Left hindlimb (tissue), 1 donor: ENCODE results near the gene SYN1.

Source experiments
- DNase-seq: peaks from one replicate; pipeline ENCODE4 v3.0.0-alpha.2; 2018

The SYN1 gene

DNA sequence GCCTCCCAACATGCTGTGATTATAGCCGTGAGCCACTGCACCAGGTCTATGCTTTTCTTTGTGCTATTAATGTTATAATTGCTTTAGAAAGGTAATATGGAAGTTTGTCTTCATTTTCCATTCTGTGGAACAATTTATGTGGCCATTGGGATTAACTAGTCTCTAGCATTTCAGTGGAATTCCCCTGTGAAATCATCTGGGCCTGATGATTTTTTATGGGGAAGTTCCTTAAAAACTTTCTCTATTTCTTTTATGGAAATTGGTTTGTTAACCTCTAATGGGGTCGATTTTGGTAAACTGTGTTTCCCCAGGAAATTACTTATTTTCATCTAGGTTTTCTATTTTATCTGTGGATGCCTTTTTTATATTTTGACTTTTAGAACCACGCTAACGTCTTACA is 26.1 kb downstream of the SYN1 start:
- DNase-seq: no peak

DNA sequence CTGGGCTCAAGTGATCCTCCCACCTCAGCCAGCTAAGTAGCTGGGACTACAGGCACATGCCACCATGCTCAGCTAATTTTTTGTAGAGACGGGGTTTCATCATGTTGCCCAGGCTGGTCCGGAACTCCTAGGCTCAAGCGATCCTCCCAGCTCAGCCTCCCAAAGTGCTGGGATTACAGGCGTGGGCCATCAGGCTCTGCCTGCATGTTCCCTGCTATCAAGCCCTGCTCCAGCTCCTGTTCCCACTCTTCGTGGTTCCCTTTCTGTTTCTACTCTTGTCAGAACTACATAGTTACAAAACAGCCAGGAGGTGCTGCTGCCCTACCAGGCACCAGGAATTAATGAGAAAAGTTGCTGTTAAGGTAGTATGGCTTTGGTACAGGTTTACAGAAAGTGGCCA is 28.7 kb downstream of the SYN1 start:
- no peak for DNase-seq

DNA sequence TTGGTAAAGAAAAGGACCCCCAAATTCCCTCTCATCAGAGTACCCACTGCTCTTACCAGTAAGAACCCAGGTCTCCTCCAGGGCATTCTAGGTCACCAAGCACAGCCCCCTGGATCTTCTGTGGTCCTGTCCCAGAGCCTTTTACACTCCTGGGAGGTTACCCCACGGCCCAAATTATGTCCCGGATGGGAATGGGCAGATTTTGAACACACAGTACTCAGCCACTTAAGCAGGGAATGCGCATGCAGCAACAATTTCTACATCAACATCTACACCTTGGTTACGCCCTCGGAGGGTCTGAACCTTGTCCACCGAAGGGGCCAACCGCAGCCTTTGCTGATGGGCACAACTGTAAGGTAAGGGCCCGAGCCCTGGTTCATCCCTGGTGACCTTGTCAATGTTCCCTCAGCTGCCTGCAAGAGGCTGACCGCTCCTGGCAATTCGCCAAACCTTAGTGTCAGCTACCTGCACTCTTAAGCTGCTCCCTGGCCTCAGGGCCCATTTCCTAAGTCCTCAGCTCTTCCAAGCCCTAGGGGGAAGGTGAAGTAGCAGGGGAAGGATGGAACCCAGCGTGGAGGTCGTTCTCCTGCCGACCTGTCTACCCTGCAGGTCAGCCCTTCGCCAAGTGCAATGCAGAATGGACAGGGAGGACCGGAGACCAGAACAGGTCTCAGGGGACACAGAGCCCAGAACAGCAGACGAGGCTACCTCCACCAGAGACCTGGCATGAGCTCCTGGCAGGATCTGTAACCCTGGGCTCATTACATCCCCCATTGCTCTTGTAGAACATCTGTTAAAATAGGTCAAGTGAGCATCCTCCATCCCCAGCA is 31.5 kb downstream of the SYN1 start:
- DNase-seq: no peak

DNA sequence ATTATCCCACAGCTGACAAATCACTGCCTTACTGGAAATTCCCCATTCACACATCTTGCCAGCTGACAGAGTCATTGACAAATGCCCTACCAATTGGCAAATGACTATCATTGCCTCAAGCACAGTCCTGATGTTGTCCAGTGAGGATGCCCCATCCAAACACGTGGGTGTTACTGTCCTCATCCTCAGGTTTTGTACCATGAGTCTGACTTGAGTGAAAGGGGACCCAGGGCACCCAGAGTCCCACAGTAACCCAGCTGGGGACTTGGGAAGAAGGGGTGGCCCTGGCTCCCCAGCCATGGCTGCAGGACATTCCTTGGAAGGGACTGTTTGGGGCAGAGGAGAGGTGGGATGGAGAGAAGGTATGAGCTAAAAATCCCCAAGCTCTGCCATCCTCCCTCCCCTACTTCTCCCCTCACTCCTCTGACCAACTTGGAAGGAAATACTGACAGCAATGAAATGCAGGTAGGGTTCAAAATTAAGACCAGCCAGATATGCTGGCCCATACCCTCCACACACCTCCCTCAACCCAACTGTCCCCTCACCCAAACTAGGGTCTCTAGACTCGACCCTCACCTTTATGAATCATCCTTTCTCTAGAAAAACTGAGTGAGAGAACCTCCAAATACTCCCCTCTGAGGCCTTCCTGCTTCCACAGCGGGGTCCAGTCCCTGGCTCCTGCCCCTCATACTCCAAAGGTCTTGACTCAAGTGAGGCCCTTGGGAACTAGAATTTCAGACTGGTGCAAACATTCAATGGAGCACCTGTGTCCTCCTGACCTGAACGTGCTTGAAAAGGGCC is 32.4 kb downstream of the SYN1 start:
- no peak for DNase-seq

DNA sequence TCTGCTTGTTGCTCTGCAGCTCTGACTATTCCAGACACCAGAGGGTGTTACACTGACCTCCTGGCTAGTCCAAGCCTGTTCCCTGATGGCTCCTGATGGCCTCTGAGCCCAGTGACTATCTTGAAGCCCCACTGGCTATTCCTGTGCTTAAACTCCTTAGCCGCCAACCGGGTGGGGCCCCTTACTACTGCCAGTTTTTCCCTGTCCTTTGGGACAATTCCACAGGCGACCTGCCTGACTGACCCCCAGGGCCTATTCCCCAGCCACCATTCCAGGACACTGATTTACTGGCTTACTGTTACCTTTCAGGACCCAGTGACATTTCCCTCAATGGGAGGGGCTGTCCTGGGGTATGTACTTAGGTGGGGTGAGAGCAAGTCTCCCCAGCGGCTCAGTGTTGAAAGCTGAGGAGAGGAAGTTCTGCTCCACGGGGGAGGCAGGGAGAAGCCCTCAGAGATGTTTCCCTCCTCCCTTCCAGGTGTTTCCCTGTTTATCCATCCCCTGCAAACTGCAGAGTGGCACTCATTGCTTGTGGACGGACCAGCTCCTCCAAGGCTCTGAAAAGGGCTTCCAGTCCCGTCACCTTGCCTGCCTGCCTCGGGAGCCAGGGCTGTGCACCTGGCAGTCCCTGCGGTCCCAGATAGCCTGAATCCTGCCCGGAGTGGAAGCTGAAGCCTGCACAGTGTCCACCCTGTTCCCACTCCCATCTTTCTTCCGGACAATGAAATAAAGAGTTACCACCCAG is 33.4 kb downstream of the SYN1 start:
- DNase-seq: no peak

DNA sequence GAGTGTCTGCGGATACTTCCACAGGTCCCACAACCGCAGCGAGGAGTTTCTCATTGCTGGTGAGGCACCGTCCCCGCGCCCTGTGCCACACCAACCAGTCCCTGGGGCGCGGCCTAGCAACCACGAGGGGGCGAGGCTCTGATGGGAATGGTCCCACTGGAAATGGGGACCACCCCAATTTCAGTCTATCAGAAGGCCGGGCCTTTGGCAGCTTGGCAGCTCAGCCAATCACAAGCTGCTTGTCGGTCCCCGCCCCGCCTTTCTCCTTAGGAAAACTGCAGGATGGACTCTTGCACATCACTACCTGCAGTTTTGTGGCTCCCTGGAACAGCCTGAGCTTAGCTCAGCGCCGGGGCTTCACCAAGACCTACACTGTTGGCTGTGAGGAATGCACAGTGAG is 34.4 kb downstream of the SYN1 start:
- DNase-seq: no peak

DNA sequence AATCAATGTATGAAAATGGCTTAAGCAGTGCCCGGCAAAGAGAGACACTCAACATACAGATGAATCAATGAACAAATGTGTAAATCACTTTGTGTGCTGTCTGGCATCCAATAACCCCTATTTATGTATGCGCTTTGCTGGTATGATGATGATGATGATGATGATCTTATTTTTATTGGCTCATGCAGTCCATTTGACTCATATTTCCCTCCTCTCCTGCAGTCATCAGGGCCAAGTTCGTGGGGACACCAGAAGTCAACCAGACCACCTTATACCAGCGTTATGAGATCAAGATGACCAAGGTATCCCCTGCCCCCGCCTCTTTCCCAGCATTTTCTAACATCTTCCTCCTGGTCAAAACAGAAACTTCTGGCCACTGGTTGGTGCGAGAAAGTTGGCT is 34.9 kb downstream of the SYN1 start:
- no peak for DNase-seq

DNA sequence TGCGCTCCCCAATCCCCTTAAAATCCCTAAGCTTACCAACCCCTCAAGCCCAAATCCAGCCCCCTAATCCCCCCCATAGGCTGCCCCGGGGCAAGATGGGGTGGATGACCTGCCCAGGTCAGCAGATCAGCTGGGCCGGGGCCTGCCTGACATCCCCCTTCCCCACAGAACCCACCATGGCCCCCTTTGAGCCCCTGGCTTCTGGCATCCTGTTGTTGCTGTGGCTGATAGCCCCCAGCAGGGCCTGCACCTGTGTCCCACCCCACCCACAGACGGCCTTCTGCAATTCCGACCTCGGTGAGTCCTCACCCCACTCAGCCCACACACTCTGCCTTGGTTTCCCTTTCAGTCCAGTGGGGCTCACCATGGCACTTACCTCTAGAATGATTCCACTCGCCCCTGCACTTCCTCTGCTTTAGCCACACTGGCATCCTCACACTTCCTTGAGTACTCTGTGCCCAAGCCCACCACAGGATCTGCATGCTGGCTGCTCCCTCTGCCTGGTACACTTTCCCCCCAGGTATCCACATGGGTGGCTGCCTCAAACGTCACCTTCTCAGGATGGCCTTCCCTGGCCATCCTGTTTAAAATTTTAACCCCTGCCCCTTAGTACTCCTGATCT is 36.3 kb downstream of the SYN1 start:
- DNase-seq: no peak

DNA sequence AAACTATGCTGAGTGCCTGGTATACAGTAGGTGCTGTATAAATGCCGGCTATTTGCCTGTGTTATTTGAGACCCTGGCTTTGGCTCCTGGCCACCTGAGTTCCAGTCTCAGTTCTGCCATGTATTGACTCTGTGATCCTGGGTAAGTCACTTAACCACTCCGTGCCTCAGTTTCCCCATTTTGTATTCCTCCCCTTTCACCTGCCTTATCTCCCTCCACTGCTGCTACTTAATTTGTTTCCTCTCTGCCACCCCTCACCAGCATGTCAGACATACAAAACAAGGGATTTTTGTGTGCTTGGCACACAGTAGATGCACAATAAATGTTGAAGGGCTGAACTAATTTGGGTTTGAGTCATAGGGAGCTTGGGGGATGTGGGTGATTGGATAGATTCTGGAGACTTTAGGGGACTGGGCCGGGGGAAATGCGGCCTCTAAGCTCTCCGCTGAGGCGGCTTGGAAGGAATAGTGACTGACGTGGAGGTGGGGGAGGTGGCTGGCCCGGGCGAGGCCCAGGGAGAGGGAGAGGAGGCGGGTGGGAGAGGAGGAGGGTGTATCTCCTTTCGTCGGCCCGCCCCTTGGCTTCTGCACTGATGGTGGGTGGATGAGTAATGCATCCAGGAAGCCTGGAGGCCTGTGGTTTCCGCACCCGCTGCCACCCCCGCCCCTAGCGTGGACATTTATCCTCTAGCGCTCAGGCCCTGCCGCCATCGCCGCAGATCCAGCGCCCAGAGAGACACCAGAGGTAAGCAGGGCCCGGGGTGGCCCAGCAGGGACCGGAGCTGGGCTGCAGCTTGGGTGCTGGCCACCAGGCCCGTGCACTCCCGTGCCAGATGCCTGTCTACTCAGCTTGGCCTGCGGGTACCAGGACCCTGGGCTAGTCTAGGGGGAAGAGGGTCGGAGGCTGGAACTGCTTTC is 37.7 kb downstream of the SYN1 start, which contains the start of gene TIMP1:
TIMP1 (plus strand) TSS at position 706 of the 917 bp plus-strand sequence. CDS start 980 bp downstream, outside the sequence.
- peak; percentile 95 for DNase-seq

DNA sequence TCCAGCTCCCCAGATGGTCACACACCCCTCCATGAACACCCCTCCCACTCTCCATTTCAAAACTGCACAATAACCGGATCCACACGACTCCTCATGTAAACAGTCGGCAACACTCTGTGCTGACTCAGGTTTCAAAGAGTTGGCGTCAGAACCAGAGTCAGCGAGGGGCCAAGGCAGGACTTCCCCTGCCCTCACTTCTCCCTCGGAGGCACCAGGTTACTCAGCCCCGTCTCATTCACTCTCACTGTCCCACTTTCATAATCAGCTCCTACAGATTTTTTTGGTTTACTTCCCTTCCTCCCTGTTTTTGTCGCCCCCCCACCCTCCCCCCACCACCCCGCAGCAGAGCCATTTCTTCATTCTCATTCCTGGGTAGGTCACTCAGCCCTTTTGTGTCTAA is 40.1 kb downstream of the SYN1 start:
- no peak for DNase-seq

DNA sequence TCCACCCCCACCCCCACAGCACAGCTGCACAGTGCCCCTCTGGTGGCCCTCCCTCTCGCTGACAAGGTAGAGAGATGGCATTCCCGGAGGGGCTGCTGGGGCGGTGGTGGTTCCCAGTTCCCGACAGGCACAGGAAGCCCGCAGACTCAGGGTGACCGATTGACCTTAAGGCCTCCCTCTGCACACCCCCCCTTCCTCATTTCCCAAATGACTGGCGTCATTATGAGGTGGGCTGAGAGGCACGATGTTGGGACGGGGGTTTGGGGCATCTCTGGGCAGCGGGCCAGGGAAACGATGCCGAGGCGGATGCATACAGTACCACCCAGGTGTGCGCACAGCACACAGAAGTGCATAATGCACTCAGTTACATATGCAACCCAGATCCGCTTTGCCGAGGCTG is 41.0 kb downstream of the SYN1 start:
- DNase-seq: no peak

DNA sequence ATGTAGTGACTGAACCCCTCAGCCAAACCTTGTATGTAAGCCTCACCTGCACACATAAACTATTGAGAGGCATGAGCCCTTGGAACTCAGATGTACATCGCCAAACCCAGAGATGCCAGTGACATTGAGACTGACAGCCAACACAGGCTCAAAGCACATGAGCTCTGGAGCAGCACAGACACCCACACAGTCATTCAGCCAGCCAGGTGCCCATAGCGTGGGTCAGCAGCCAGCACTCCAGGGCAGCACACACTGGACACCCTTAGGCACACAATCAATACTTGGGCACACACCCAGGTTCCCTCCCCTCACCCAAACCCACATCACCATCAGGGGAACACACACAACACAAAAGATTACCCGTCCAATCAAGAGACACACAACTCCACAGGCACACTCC is 41.8 kb downstream of the SYN1 start:
- no peak for DNase-seq

DNA sequence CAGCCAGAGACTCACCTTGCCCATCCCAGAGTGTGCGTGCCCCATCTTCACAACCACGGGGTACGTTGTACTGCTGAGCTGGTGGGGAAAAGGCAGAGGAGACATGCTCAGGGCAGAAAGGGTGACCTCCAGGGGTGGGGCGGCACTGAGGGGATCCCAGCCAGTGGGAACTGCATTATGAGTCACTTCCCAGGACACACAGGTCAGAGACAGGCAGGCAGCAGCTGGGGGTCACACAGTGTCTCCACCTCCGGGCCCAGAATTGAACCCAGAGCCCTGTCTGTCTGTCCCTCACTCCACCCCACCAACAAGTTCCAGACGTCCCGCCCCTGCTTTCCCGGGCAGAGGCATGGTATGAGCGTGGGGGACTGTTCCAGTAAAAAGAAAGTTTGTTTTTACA is 42.2 kb downstream of the SYN1 start:
- DNase-seq: no peak

DNA sequence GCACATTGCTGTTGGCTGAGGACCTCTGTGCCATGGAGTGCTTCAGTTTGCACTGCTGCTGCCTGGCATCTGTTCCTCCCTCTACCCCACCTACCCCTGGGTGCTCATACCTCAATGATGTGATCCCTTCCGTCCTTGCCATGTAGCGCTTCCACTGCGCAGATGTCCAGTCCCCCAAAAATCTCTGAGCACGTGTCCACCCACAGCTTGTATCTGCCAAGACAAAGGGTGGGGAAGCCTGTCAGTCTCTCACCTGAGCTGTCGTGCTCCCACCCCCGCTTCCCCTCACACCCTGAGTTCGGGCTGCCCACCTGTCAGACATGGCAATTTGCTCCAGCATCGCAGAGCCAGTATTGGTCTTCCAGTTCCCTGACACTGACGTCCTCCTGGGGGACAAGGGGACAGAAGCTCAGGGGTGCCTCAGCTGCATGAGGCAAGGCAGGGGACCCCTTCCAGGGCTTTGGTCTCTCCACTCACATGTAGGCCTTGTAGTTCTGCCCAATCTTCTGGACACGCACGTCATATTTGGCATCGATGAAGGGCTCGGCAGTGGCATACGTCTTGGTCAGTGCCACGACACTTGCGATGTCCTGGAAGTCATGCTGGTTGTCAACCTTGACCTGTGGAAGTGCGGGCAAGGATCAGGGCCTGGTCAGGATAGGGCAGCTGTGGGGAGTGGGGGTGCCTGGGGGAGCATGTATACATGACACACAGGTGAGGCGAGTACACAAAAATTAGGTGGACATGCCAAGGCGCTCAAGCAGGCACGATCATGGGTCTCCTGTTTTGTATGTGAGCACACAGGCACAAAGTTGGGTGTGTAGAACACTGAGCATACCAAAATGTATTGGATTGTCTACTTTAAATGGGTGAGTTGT is 43.4 kb downstream of the SYN1 start:
- DNase-seq: no peak

DNA sequence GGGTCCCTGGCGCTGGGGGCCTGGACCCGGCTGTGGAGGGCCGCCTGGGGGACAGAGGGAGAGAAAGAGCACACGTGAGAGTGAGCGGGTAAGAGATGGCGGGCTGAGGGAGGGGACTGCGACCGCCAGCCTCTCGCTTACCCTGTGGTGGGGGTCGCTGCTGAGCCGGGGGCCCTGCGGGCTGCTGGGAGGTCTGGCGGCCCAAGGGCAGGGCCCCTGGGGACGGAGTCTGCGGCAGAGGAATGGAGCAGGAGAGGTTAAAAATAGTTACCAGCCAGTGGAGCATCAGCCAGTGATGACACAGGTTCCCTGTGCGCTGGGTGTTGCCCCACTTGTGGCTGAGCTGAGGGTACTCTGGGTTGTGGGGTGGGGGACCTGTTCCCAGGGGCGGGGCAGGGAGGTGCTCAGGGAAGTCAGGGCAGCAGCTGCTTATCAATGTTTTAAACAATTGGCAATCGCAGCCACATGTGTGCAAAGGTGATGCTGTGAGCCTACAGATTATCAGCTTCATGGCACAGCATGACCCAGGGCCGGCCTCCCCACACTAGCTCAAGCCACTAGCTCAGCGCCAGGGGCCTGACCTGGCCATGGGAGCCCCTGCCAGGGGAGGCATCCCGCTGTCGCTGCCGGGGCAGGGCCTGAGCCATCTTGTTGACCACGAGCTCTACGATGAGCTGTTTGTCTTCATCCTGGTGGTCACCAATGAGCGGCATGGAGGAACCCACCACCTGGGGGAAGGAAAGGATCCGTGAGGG is 44.9 kb downstream of the SYN1 start:
- no peak for DNase-seq

DNA sequence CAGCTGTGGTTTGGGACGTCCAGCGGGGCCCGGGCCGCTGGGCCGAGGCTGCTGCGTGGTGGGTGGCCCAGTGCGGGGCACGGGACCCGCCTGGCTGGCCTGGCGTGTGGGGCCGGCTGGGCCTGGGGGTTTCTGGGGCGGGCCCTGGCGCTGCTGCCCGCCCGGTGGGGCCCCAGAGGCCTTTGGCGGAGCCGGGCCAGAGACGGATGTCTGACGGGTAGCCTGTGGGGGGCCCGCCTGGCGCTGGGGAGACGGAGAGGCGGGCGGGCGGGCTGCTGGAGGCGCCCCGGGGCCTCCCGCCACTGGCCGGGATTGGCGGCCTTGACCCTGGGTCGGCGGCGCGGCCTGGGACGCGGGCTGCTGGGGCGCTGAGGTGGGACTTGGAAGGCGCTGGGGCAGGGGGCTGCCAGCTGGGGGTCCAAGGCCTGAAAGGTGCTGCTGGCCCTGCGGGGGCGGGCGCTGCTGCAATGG is 45.5 kb downstream of the SYN1 start:
- peak; percentile 53 for DNase-seq

DNA sequence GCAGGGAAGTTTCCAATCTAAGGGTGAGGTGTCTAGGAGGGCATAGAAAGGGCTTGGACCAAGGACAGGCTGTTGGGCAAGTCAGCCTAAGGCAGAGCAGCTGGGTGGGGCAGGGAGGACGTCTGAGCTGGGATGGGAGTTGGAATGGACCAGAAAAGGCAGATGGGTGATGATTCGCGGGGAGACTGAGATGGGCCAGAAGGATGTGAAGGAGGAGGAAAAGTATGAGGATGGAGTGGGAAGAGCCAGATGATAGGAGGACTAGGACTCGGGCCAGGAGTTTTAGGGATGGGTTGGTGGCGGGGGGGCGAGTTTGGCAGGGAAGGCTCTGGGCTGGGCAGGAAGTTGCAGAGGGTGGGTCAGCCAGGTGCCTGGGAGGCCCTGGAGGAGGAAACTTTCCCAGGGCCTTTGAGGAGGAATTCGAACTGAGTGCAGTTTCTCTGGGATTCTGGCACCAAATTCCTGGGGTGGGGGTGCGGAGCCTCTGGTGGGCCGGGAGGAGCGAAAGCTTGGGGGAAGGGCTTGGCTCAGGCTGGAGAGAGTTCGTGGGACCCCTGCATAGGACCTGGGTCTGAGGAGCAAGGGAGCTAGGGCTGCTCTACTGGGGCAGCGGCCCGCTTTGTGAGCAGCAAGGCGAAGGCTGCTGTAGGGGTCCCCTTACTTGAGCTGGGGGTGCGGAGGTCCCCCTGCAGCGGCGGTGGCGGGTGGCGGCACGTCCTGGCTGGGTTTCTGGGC is 46.1 kb downstream of the SYN1 start:
- DNase-seq: peak; percentile 81

DNA sequence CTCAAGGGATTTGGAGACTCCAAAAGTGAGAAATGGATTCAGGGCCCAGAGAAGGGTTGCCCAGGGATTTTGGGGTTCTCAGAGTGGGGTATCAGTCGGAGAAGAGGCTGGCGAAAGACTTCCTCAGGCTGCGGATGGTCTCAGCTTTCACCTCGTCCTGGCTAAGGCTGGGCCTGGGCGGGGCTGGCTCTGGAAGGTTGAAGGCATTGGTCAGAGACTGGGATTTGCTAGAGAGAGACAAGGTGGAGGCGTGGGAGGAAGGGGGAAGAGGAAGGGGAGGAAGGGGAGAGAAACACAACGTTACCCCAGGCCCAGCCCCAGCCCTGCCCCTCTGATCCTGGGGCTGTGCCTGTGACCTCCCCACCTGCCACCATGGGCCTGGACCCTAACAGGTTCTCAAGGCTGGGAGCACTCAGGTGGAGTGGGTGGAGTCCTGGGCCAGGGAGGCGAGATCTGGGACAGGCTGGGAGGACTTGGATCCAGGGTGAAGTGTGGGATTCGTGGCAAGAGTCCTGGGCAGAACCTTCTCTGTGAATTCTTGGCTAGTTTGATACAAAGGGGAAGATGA is 46.8 kb downstream of the SYN1 start:
- DNase-seq: no peak

DNA sequence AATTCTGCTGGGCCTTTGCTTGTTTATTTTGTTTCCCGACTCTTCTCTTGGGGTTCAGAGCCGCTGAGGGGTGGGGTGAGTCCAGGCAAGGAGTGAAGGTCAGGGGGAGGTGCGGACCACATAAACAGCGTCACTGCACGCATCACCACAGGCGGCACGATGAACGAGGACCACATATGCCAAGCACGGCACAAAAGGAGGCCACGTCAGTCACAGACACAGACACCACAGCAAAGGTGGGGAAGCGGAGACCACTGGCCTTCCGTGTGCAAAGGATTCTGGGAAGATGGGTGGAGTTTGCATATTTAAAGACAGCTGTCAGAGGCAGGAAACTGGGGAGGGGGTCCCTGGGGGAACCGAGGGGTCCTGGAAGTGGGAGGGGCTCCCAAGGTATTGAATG is 47.8 kb downstream of the SYN1 start:
- no peak for DNase-seq
